GM12878 (cell line): ENCODE data around the gene GPR146. TPM values are rescaled to one million over a fixed set of nuclear protein-coding genes. Genes with fewer than 3 reads are reported as not detected.

Experiments used
- CHD4 ChIP-seq: fragments of 200-600 bp; sonication (generic); IDR thresholded peaks from 2 replicates; pipeline ENCODE4 v1.6.1; 2016; ENCODE audit warnings: mild to moderate bottlenecking
- ETV6 ChIP-seq, 2 experiments: fragments of 450-650 bp in 1 of 2; IDR thresholded peaks in 1 of 2; conservative IDR thresholded peaks in 1 of 2; 2 replicates each; pipeline ENCODE4 v1.6.1; 2014; ENCODE audit warnings: antibody characterized with exemption in 1 of 2, borderline replicate concordance in 1 of 2, low read depth in 1 of 2, mild to moderate bottlenecking in 1 of 2, moderate library complexity in 1 of 2
- EZH2 ChIP-seq: IDR thresholded peaks from 2 replicates; pipeline ENCODE4 v1.6.1; 2012; ENCODE audit warnings: low read depth, mild to moderate bottlenecking, control low read depth, inconsistent platforms, low read length, borderline replicate concordance; ENCODE audit not compliant: control insufficient read depth
- GATAD2B ChIP-seq: fragments of 450-650 bp; conservative IDR thresholded peaks from 2 replicates; pipeline ENCODE4 v1.6.1; 2017; ENCODE audit warnings: low read depth, mild to moderate bottlenecking, moderate library complexity
- HDAC2 ChIP-seq: fragments of 200-600 bp; sonication (generic); IDR thresholded peaks from 2 replicates; pipeline ENCODE4 v1.6.1; 2017
- IKZF2 ChIP-seq, 2 experiments: fragments of 450-650 bp; IDR thresholded peaks; 2 replicates each; pipeline ENCODE4 v1.6.1; 2017; ENCODE audit warnings: mild to moderate bottlenecking in 2 of 2, moderate library complexity in 2 of 2
- LARP7 ChIP-seq: fragments of 450-650 bp; IDR thresholded peaks from 2 replicates; pipeline ENCODE4 v1.6.1; 2017; ENCODE audit warnings: mild to moderate bottlenecking
- MEF2B ChIP-seq: fragments of 450-650 bp; IDR thresholded peaks from 2 replicates; pipeline ENCODE4 v1.6.1; 2018; ENCODE audit warnings: mild to moderate bottlenecking, moderate library complexity; ENCODE audit not compliant: partially characterized antibody, poor library complexity, severe bottlenecking
- NBN ChIP-seq: fragments of 450-650 bp; IDR thresholded peaks from 2 replicates; pipeline ENCODE4 v1.6.1; 2016
- NR2F1 ChIP-seq: fragments of 450-650 bp; conservative IDR thresholded peaks from 2 replicates; pipeline ENCODE4 v1.6.1; 2017; ENCODE audit warnings: mild to moderate bottlenecking
- PAX5 ChIP-seq: IDR thresholded peaks from 2 replicates; pipeline ENCODE4 v1.6.1; 2011; ENCODE audit warnings: low read depth, low read length, borderline replicate concordance
- POLR2A ChIP-seq: IDR thresholded peaks from 2 replicates; pipeline ENCODE4 v1.6.1; 2011; ENCODE audit warnings: low read depth, mild to moderate bottlenecking, low read length
- POLR2AphosphoS5 ChIP-seq: IDR thresholded peaks from 2 replicates; pipeline ENCODE4 v1.6.1; 2011; ENCODE audit warnings: mild to moderate bottlenecking, low read length, inconsistent platforms
- RAD21 ChIP-seq: IDR thresholded peaks from 2 replicates; pipeline ENCODE4 v1.6.1; 2011; ENCODE audit warnings: mild to moderate bottlenecking, low read depth, low read length, moderate library complexity; ENCODE audit not compliant: insufficient read depth
- RAD51 ChIP-seq: fragments of 450-650 bp; IDR thresholded peaks from 2 replicates; pipeline ENCODE4 v1.6.1; 2016; ENCODE audit warnings: moderate library complexity, mild to moderate bottlenecking, inconsistent platforms
- RB1 ChIP-seq: fragments of 450-650 bp; formaldehyde crosslinking; IDR thresholded peaks from 2 replicates; pipeline ENCODE4 v1.6.1; 2017; ENCODE audit warnings: mild to moderate bottlenecking, borderline replicate concordance
- RUNX3 ChIP-seq: IDR thresholded peaks from 2 replicates; pipeline ENCODE4 v1.6.1; 2012; ENCODE audit warnings: low read length, inconsistent platforms
- SMARCA5 ChIP-seq: fragments of 450-650 bp; IDR thresholded peaks from 2 replicates; pipeline ENCODE4 v1.6.1; 2017; ENCODE audit warnings: mild to moderate bottlenecking
- SMC3 ChIP-seq: IDR thresholded peaks from 2 replicates; pipeline ENCODE4 v1.6.1; 2011; ENCODE audit warnings: low read length, improper control_type of control experiment, borderline replicate concordance
- SP1 ChIP-seq: IDR thresholded peaks from one replicate; pipeline ENCODE4 v1.6.1; 2011; ENCODE audit warnings: low read depth, low read length
- STAT1 ChIP-seq: fragments of 450-650 bp; conservative IDR thresholded peaks from 2 replicates; pipeline ENCODE4 v1.6.1; 2014; ENCODE audit warnings: antibody characterized with exemption, mild to moderate bottlenecking
- TCF12 ChIP-seq: IDR thresholded peaks from 2 replicates; pipeline ENCODE4 v1.6.1; 2011; ENCODE audit warnings: low read depth, mild to moderate bottlenecking, low read length
- YY1 ChIP-seq: IDR thresholded peaks from 2 replicates; pipeline ENCODE4 v1.6.1; 2011; ENCODE audit warnings: low read depth, mild to moderate bottlenecking, low read length
- ZNF592 ChIP-seq: fragments of 450-650 bp; IDR thresholded peaks from 2 replicates; pipeline ENCODE4 v1.6.1; 2017; ENCODE audit warnings: mild to moderate bottlenecking, moderate library complexity
- ZSCAN29 ChIP-seq: fragments of 450-650 bp; IDR thresholded peaks from 2 replicates; pipeline ENCODE4 v1.6.1; 2017; ENCODE audit warnings: mild to moderate bottlenecking, moderate library complexity
- polyA plus RNA-seq, 11 experiments: library from polyadenylated mRNA; depleted of rRNA in 4 of 11; unstranded in 6 of 11; stranded (reverse) in 5 of 11; fragments of >200 nt; fragmentation: Nextera tagmentation in 4 of 11; fragmentation: Illumina TruSeq in 1 of 11; extraction: Ambion mirVana in 4 of 11; extraction: Trizol in 1 of 11; gene quantifications; 1 replicate in 1 of 11; 2 replicates in 10 of 11; pipeline versions ENCODE4 v1.2.1 to v1.2.3, GENCODE V29; 2011 to 2016; ENCODE audit warnings: inconsistent platforms in 2 of 11, missing spikeins in 2 of 11, low read depth in 1 of 11
- total RNA-seq, 4 experiments: library from RNA; depleted of rRNA in 3 of 4; stranded (reverse); fragments of >200 nt in 3 of 4; fragmentation: Illumina TruSeq in 1 of 4; extraction: Trizol in 1 of 4; gene quantifications; 2 replicates each; pipeline versions ENCODE4 v1.2.1 to v1.2.3, GENCODE V29; 2013 to 2021
- TF ChIP-seq, protein P1 (sequence below), 3 experiments: IDR thresholded peaks in 2 of 3; conservative IDR thresholded peaks in 1 of 3; 2 replicates each; pipeline ENCODE4 v1.5.1; 2011; ENCODE audit warnings: low read depth in 3 of 3, low read length in 3 of 3, mild to moderate bottlenecking in 3 of 3, control low read depth in 2 of 3, moderate library complexity in 2 of 3, inconsistent platforms in 1 of 3, mixed read lengths in 1 of 3; ENCODE audit not compliant: control insufficient read depth in 2 of 3, insufficient read depth in 1 of 3; ENCODE audit errors: extremely low read depth in 1 of 3

GPR146 gene
- total and polyA plus RNA-seq, 10 of the 15 experiments (the other 5 are each of a cell fraction or from before 2014, with no cell fraction given) = 0.19 to 12.0 (median 0.54) TPM; not detected in 2

DNA sequence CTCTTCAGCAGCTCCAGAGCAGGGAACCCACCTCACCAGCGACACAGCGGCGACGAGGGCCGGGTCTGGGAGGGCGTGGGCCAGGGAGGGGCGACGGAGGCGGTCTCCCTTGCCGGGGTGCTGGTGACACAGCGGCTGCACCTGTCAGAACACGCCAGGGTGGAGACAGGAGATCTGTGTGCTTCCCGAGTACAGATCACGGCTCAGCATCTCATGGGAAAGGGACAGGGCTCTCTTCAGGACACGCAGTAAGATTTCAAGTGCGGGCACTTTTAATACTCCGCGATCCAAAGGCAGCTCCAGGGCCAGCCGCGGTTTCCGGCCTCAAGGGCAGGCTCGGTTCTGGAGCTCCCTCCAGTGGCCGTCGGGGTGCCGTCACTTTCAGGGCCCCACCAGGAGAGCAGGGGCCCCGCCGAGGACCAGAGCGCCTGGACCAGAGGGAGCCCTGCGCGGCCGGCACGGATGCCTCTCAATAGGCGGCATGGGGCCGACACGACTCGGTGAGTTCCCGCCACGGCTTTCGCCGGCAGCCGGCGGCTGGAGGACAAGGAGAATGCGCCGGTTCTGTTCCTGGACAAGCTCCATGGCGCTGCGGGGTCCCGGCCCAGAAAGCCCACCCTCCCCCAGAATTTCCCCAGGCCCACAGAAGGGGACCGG lies 21.4 kb downstream of the GPR146 start (continued):
- TF ChIP-seq NR2F1 = peak; percentile 65; the same call in 1 of the 2 replicates
- TF ChIP-seq LARP7 = peak; percentile 40
- TF ChIP-seq SMC3 = peak; percentile 97
- TF ChIP-seq PAX5 = no peak
- TF ChIP-seq ZNF592 = peak; percentile 87
- TF ChIP-seq POLR2AphosphoS5 = 0 out of 2 replicates have a peak, but pooled peaks have one; percentile 44
- TF ChIP-seq STAT1 = no peak; the same call in 1 of the 2 replicates
- peak; percentile 92 for TF ChIP-seq RB1
- TF ChIP-seq EZH2 = no peak
- no peak for TF ChIP-seq CHD4
- peak; percentile 95 for TF ChIP-seq RAD21
- TF ChIP-seq TCF12 = 0 out of 2 replicates have a peak, but pooled peaks have one; percentile 28
- TF ChIP-seq SMARCA5 = peak; percentile 87
- TF ChIP-seq RAD51 = no peak
- peak in 1 of 2 experiments; percentile 37; a peak in 1 of 4 replicates for TF ChIP-seq IKZF2 (IDR thresholded peaks at IDR 0.05)
- peak; percentile 27 for TF ChIP-seq MEF2B
- TF ChIP-seq, protein P1, sequence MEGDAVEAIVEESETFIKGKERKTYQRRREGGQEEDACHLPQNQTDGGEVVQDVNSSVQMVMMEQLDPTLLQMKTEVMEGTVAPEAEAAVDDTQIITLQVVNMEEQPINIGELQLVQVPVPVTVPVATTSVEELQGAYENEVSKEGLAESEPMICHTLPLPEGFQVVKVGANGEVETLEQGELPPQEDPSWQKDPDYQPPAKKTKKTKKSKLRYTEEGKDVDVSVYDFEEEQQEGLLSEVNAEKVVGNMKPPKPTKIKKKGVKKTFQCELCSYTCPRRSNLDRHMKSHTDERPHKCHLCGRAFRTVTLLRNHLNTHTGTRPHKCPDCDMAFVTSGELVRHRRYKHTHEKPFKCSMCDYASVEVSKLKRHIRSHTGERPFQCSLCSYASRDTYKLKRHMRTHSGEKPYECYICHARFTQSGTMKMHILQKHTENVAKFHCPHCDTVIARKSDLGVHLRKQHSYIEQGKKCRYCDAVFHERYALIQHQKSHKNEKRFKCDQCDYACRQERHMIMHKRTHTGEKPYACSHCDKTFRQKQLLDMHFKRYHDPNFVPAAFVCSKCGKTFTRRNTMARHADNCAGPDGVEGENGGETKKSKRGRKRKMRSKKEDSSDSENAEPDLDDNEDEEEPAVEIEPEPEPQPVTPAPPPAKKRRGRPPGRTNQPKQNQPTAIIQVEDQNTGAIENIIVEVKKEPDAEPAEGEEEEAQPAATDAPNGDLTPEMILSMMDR (IDR thresholded peaks at IDR 0.05 in 2 of 3, conservative IDR thresholded peaks at IDR 0.05 in 1 of 3; ENCODE audit: control insufficient read depth in 2 of 3, extremely low read depth in 1 of 3, insufficient read depth in 1 of 3, low read depth in 3 of 3, low read length in 3 of 3) = peak; percentile 86 to 98 (median 93); a peak in 5 of 6 replicates
- no peak for TF ChIP-seq SP1
- TF ChIP-seq POLR2A = no peak
- no peak for TF ChIP-seq ZSCAN29
- no peak for TF ChIP-seq HDAC2
- TF ChIP-seq ETV6 (conservative IDR thresholded peaks at IDR 0.05 in 1 of 2, IDR thresholded peaks at IDR 0.05 in 1 of 2; ENCODE audit: borderline replicate concordance in 1 of 2, low read depth in 1 of 2) = no peak
- TF ChIP-seq NBN = peak; percentile 67; the same call in 1 of the 2 replicates
- peak; percentile 71 for TF ChIP-seq RUNX3
- TF ChIP-seq YY1 = peak; percentile 79
- peak; percentile 84 for TF ChIP-seq GATAD2B
